ENCODE data around the gene HERC6.

The HERC6 gene

DNA sequence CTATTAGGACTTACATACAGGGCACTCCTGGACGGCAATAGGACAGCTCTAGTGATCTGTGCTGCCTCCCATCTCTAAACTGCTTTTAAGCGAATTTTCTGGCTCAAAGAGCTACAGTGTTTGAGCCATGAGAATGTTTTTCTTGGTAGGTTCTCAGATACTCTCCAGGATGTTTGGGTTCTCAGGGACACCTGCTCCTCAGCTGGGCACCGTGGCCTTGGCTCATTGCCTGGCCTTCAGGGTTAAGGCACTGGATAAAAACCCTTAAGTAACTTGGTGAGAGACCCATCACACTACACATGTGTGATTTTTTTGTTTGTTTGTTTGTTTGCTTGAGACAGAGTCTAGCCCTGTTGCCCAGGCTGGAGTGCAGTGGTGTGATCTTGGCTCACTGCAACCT, 39.8 kb downstream of the HERC6 start:
- no peaks in the 10 kb centered on the region for H3K9me2 ChIP-seq (replicated peaks; ENCODE audit: insufficient read depth, low read length)
- H3K4me2 ChIP-seq (ENCODE audit: low read depth, low read length, poor library complexity, severe bottlenecking) = no peak overlapping the region
- H3K79me2 ChIP-seq (ENCODE audit: insufficient read depth, low read length) = no peaks in the 10 kb centered on the region
- H3K9ac ChIP-seq (ENCODE audit: low read length) = no peak overlapping the region
- H3K9me3 ChIP-seq (ENCODE audit: insufficient read depth, low read length) = no peaks in the 10 kb centered on the region
- H3K4me3 ChIP-seq (ENCODE audit: insufficient read depth, low read length, poor library complexity, severe bottlenecking) = no peak overlapping the region
- H3K27ac ChIP-seq (ENCODE audit: low read depth, low read length) = no peak overlapping the region
- no peak for TF ChIP-seq EZH2phosphoT487 (conservative IDR thresholded peaks at IDR 0.05; ENCODE audit: low read length)
- TF ChIP-seq, protein P1, sequence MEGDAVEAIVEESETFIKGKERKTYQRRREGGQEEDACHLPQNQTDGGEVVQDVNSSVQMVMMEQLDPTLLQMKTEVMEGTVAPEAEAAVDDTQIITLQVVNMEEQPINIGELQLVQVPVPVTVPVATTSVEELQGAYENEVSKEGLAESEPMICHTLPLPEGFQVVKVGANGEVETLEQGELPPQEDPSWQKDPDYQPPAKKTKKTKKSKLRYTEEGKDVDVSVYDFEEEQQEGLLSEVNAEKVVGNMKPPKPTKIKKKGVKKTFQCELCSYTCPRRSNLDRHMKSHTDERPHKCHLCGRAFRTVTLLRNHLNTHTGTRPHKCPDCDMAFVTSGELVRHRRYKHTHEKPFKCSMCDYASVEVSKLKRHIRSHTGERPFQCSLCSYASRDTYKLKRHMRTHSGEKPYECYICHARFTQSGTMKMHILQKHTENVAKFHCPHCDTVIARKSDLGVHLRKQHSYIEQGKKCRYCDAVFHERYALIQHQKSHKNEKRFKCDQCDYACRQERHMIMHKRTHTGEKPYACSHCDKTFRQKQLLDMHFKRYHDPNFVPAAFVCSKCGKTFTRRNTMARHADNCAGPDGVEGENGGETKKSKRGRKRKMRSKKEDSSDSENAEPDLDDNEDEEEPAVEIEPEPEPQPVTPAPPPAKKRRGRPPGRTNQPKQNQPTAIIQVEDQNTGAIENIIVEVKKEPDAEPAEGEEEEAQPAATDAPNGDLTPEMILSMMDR (IDR thresholded peaks at IDR 0.05; ENCODE audit: insufficient read depth, low read length, poor library complexity, severe bottlenecking) = no peak
- H3K36me3 ChIP-seq (ENCODE audit: low read length) = no peaks in the 10 kb centered on the region
- H3F3A ChIP-seq (ENCODE audit: insufficient read depth) = no peaks in the 10 kb centered on the region
- no peaks in the 10 kb centered on the region for H4K20me1 ChIP-seq (ENCODE audit: low read depth, low read length)
- H2AFZ ChIP-seq (ENCODE audit: low read depth, low read length, severe bottlenecking) = no peak overlapping the region
- H3K27me3 ChIP-seq (ENCODE audit: low read length) = no peaks in the 10 kb centered on the region

DNA sequence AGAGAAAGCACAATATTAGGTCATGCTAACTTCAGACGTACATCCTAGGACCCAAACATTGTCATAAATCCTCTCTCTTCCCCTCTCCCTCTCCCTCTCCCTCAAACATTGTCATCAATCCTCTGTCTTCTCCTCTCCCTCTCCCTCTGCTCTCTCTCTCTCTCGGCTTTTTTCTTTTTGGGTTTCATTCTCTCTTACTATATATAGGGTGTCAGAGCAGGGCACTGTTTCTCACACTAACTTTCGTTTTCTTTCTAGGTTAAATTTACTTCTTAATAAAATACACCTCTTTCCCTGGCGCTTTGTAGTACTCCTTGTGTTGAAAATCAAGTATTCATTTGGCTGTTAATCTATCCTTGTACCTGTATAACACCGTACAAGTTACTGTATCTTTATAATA, 41.2 kb downstream of the HERC6 start:
- TF ChIP-seq, protein P1 (IDR thresholded peaks at IDR 0.05; ENCODE audit: insufficient read depth, low read length, poor library complexity, severe bottlenecking) = no peak
- no peak for TF ChIP-seq EZH2phosphoT487 (conservative IDR thresholded peaks at IDR 0.05; ENCODE audit: low read length)
- Histone ChIP-seq H3K9ac (ENCODE audit: low read length) (no peak overlapping the region), H3K27me3 (ENCODE audit: low read length) (no peaks in the 10 kb centered on the region), H3K79me2 (ENCODE audit: insufficient read depth, low read length) (no peaks in the 10 kb centered on the region), H3K4me3 (ENCODE audit: insufficient read depth, low read length, poor library complexity, severe bottlenecking) (no peak overlapping the region), H3K36me3 (ENCODE audit: low read length) (no peaks in the 10 kb centered on the region), H3K9me2 (replicated peaks; ENCODE audit: insufficient read depth, low read length) (no peaks in the 10 kb centered on the region), H3K9me3 (ENCODE audit: insufficient read depth, low read length) (no peaks in the 10 kb centered on the region), H3F3A (ENCODE audit: insufficient read depth) (no peaks in the 10 kb centered on the region), H4K20me1 (ENCODE audit: low read depth, low read length) (no peaks in the 10 kb centered on the region), H3K4me2 (ENCODE audit: low read depth, low read length, poor library complexity, severe bottlenecking) (no peak overlapping the region), H3K27ac (ENCODE audit: low read depth, low read length) (no peak overlapping the region), H2AFZ (ENCODE audit: low read depth, low read length, severe bottlenecking) (no peak overlapping the region)

DNA sequence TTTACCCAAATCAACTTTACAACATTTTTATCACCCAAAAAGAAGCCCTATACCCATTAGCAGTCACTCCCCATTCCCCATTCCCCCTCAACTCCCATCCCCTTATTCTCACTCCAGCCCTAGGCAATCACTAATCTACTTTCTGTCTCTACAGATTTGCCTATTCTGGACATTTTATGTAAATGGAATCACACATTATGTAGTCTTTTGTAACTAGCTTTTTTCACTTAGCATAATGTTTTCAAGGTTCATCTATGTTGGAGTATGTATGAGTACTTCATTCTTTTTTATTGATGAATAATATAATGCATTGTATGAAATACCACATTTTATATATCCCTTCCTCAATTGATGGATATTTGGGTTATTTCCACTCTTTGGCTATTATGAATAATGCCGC, 42.2 kb downstream of the HERC6 start:
- Histone ChIP-seq H3K4me3 (ENCODE audit: insufficient read depth, low read length, poor library complexity, severe bottlenecking) (no peak overlapping the region), H4K20me1 (ENCODE audit: low read depth, low read length) (no peaks in the 10 kb centered on the region), H3K27me3 (ENCODE audit: low read length) (no peaks in the 10 kb centered on the region), H3K36me3 (ENCODE audit: low read length) (no peaks in the 10 kb centered on the region), H3K9me2 (replicated peaks; ENCODE audit: insufficient read depth, low read length) (no peaks in the 10 kb centered on the region), H3K9ac (ENCODE audit: low read length) (no peak overlapping the region), H3K4me2 (ENCODE audit: low read depth, low read length, poor library complexity, severe bottlenecking) (no peak overlapping the region), H3F3A (ENCODE audit: insufficient read depth) (no peaks in the 10 kb centered on the region), H2AFZ (ENCODE audit: low read depth, low read length, severe bottlenecking) (no peak overlapping the region), H3K27ac (ENCODE audit: low read depth, low read length) (no peak overlapping the region), H3K9me3 (ENCODE audit: insufficient read depth, low read length) (no peaks in the 10 kb centered on the region), H3K79me2 (ENCODE audit: insufficient read depth, low read length) (no peaks in the 10 kb centered on the region)
- TF ChIP-seq, protein P1 (IDR thresholded peaks at IDR 0.05; ENCODE audit: insufficient read depth, low read length, poor library complexity, severe bottlenecking) = no peak
- no peak for TF ChIP-seq EZH2phosphoT487 (conservative IDR thresholded peaks at IDR 0.05; ENCODE audit: low read length)
